Astrocyte of the hippocampus (primary cell): ENCODE results near the gene TMPRSS11D.

ENCODE experiments used
- DNase-seq: peaks from one replicate; pipeline ENCODE4 v3.0.0; 2011; ENCODE audit warnings: low read depth, low spot score

The TMPRSS11D gene

DNA sequence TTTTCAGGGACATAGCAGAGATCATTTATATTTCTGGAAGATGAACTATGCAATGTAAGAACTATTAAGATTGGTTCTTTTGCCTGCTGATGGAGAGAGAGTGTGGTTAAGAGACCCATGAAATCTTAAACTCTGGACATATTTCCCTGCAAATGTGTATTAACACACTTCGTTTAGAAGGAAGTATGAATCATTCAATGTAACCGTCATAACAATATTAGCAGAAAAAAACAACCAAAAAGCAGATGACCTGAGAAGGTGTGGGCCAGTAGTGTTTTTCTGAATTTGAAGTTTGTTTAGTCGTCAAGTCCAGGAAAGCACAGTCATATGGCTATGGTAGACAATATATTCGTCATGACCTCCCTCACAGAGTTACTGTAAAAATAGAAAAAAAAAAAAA, 2.5 kb upstream of the TMPRSS11D start:
- no peak for DNase-seq

DNA sequence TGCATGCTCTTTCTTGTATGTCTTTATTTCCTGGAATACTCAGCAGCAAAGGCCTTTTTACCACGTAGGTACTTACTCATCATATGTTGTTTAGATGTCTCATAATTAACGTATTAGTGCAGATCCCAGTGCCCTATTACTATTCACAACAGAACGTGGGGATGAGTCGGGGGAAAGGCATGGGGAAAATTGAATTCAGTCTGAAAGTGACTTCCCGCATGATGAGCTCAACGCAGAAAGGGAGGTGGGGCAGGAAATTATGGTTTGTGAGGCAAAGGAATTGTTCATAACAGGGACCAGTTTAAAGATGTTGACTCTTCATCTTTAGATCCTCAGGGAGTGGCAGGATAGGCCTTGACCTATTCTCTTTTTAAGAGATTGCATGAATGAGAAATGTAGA, 2.0 kb upstream of the TMPRSS11D start:
- peak; percentile 78 for DNase-seq

DNA sequence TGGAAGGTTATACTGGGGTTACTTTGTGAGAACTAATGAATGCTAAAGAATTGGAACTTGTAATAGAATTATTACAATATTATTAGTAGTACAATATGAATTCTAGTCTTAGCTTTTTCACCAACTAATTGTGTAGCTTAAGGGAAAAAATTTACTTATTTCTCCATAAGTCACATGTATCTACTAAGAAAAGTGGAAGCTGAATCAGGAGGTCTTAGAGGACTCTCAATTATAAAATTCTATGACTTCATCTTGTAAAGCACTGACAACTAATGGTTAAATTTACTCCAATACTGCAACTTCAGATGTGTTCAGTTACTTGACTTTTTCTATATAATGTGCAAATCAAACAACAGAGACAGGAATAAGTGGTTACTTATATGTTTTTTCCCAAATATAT, 899 bp upstream of the TMPRSS11D start:
- DNase-seq: no peak

DNA sequence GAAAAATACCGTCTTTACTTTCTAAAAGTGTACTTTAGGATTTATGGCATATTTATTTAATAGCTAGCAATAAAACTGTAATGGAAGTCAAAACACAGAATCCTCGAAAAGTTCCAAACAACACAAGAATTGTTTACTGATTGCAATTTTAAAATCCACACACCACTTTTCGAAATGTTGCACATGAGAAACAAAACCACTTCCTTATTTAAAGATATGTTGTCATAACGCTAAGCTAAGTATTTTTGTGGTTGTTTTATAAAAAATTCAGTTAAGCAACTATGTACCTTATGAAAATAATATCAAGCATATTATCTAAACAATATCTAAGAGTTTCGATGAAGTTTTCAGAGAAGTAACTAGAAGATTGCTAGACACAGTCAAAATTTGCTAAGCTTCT, 344 bp downstream of the TMPRSS11D start:
- no peak for DNase-seq

- DNase-seq: no peak
These were observed 2.8 kb downstream of the TMPRSS11D start for GRCh38 chr4:67880866-67881610.

DNA sequence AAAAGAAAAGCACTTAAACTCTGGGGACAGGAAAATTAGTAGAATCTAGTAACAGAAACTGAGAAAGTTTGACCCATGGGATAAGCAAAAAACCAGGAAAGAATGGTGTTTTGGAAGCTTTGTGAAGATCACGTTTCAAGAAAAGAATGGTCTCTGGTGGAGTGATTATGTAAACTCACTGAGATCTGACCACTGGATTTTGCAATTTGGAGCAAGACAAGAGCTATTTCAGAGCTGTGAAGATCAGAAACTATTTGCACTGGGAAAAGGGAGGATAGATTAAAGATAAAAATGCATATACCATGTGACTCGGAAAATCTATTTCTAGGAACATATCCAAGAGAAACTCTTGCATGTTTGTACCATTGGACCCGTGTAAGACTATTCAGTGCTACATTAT, 4.3 kb downstream of the TMPRSS11D start:
- DNase-seq: no peak

GRCh38 chr4:67877086-67877485, 6.7 kb downstream of the TMPRSS11D start:
- no peak for DNase-seq

DNA sequence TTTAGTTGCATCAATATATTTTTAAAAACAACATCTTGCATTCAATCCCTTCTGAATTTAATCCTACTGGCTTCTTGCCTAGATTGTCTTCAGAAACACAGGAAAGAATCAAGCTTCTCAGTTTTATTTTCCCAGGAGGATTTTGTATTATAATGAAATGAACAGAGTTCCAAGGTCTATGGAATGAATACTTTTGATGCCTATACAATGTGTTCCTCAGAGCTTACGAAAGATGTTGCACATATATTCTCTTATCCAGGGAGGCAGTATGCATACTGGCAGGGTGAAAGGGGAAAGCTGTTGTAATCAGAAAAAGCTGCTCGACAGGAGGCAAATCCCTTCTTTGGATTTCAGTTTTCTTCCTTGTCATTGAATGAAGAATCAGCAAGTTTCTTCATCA, 8.8 kb downstream of the TMPRSS11D start:
- no peak for DNase-seq

GRCh38 chr4:67873116-67873515, 10.7 kb downstream of the TMPRSS11D start:
- no peak for DNase-seq

DNA sequence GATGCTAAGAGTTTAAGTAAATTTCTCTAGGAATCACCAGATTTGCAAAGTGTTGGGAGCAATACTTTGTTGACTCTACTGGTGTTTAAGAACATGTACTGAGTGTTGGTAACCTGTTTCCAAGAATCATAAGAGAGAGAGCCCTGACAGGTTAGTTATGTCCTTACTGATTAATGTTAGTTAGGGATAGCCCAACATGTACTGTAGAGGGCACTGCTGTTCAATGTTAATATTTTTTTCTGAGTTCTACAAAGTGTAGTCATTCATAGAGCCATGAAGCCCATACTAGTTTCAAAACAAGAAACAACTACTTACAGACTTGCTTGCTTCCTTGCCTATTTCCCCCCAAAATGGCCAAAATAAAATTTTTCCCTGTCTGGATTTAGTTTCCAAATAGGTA, 11.9 kb downstream of the TMPRSS11D start:
- peak; percentile 56 for DNase-seq

DNA sequence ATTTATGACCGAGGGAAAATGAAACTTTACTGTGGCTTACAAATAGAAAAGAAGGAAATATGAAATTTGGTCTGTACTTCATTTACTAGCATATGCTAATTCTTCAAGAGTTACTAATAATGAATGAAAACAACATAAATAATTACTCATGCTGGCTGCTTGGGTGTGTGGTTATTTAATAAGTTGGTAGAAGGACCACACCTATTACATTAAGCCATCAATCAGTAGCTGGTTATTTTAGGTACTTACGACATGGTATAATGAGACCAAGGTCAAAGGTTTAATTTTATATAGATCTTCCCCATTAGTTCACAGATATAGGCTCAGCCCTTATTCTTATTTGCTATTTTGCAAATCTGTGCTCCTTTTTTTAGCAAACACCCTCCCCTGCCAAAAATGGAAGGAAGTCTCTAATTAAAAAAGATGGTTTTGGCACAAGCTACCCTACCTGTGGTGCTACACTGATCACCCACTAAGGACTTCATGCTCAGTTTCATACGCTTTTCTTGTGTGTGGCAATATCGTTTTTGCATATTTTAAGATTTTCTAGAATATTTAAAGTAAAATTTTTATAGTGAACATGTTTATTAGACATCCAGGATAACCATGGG, 14.1 kb downstream of the TMPRSS11D start:
- no peak for DNase-seq

GRCh38 chr4:67861513-67861912, 22.3 kb downstream of the TMPRSS11D start:
- DNase-seq: peak; percentile 2

GRCh38 chr4:67853336-67853735, 30.5 kb downstream of the TMPRSS11D start:
- DNase-seq: no peak

- DNase-seq: no peak
These were observed 62.9 kb downstream of the TMPRSS11D start for GRCh38 chr4:67820903-67821302.

GRCh38 chr4:67810011-67810410, 73.8 kb downstream of the TMPRSS11D start:
- DNase-seq: no peak

GRCh38 chr4:67809502-67809901, 74.3 kb downstream of the TMPRSS11D start:
- DNase-seq: no peak

DNA sequence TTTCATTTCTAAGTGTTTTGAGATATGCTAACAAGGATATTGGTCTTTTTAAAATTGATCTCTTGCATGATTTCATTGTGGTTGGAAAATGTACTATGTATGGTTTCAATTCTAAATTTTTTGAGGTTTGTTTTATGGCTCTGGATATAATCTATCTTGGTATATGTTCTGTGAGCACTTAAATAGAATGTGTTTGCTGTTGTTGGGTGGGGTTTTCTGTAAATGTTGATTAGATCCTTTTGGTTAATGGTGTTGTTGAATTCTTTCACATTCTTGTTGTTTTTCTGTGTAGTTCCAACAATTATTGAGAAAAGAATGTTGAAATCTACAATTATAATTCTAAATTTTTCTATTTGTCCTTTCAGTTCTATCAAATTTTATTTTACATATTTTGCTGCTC, 87.0 kb downstream of the TMPRSS11D start:
- no peak for DNase-seq

DNA sequence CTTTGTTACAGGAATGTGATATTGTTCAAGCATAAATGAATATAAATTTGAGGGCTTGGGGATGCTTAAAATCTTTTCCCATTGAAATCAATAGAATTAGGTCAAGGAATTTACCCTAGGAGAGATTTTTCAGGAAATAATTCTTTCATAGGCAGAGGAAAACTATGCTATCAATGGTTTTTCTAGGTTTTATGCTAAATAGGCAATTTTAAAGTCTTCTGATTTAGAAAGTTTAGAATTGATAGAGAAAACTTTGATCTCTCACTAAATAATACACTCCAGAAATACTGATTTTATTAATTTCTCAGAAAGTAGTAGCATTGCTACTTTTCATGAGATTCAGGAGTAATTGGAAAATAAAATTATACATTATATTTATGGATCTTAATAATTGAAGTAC, 93.1 kb downstream of the TMPRSS11D start:
- DNase-seq: no peak

DNA sequence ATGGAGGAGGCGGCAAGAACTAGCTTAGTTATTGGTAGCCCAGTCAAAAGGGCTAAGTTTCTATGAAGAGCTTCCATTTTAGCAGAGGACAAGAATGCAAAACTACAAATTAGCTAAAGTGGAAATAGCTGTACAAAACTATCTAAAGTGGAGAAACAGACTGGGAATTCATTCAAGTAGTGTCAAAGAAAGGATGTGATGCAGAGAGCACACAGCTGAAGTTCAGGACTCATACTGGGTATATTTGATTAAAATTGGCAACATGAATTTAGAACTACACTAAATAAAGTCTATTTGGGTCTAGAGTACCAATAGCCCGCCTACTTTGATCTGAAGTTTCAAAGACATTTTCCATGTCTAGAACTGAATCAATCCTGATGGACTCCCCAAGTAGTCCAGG, 96.5 kb downstream of the TMPRSS11D start:
- DNase-seq: no peak

- no peak for DNase-seq
These were observed 98.3 kb downstream of the TMPRSS11D start for GRCh38 chr4:67785528-67785927.

DNA sequence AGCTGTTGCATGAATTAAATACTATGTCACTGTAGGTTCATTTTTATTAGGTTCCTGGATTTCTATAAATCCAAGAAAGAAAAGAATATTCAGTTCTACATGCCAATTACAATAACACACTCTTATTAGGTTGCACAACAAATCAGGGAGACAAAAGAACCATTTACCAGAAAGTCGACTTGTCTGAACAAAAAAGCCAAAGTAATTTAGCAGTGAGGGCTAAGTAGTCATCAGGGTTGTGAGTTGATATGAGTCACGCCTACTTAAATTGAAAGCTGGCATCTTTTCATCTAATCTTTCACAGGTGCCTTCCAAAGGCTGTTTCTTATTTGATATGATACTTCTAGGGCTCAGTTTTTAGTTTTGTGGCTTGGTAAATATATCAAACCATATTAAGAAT, 104.2 kb downstream of the TMPRSS11D start:
- DNase-seq: peak; percentile 17

DNA sequence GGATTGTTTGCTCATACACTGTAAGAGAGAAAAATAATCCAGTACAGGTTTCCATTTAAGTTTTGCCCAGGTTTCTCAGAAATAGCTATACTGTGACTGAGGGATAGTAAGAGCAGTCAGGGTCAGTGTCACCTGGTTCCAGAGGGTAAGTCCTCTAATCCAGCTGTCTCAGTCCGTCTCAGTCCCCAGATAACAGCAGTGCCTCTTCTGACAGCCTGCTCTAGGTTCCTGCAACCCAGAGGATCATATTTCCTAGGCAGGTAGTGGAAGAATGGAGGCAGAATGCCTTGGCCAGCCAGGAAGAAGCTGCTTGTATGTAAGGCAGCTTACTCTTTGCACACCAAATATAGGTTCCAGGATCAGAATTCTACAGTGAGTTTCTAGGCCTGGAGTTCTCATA, 107.1 kb downstream of the TMPRSS11D start:
- no peak for DNase-seq
